ENCODE results near the gene GARIN1A.
"Not testable (repeated sequence)": the region's sequence is repeated elsewhere in the genome, so short reads cannot be mapped to it uniquely, and the experiment has no call there.

The GARIN1A gene

GRCh38 chr7:128679920-128680319 lies 7.8 kb downstream of the GARIN1A start:
- no peak overlapping the region for H3K4me3 ChIP-seq (ENCODE audit: low read depth, low read length)
- TF ChIP-seq CTCF (IDR thresholded peaks at IDR 0.05; ENCODE audit: control insufficient read depth, extremely low read depth, insufficient read depth) = no peak
- no peak for DNase-seq (ENCODE audit: low read depth)

- H3K4me3 ChIP-seq (ENCODE audit: low read depth, low read length) = no peak overlapping the region
- DNase-seq (ENCODE audit: low read depth) = no peak
- TF ChIP-seq CTCF (IDR thresholded peaks at IDR 0.05; ENCODE audit: control insufficient read depth, extremely low read depth, insufficient read depth) = no peak
These were observed 9.9 kb downstream of the GARIN1A start for GRCh38 chr7:128681794-128682537.

- DNase-seq (ENCODE audit: low read depth); H3K4me3 ChIP-seq (ENCODE audit: low read depth, low read length): not testable (repeated sequence)
These were observed 11.2 kb downstream of the GARIN1A start for GRCh38 chr7:128683270-128683669.

GRCh38 chr7:128683738-128684137 lies 11.6 kb downstream of the GARIN1A start:
- not testable (repeated sequence) for H3K4me3 ChIP-seq (ENCODE audit: low read depth, low read length); DNase-seq (ENCODE audit: low read depth)

- no peak overlapping the region for H3K4me3 ChIP-seq (ENCODE audit: low read depth, low read length)
- TF ChIP-seq CTCF (IDR thresholded peaks at IDR 0.05; ENCODE audit: control insufficient read depth, extremely low read depth, insufficient read depth) = no peak
- no peak for DNase-seq (ENCODE audit: low read depth)
These were observed 15.0 kb downstream of the GARIN1A start for GRCh38 chr7:128687131-128687530.

GRCh38 chr7:128688492-128688891 lies 16.4 kb downstream of the GARIN1A start:
- no peak for TF ChIP-seq CTCF (IDR thresholded peaks at IDR 0.05; ENCODE audit: control insufficient read depth, extremely low read depth, insufficient read depth)
- no peak overlapping the region for H3K4me3 ChIP-seq (ENCODE audit: low read depth, low read length)
- DNase-seq (ENCODE audit: low read depth) = no peak

- not testable (repeated sequence) for DNase-seq (ENCODE audit: low read depth); H3K4me3 ChIP-seq (ENCODE audit: low read depth, low read length)
These were observed 17.3 kb downstream of the GARIN1A start for GRCh38 chr7:128689161-128689935.

- DNase-seq (ENCODE audit: low read depth) = no peak
- H3K4me3 ChIP-seq (ENCODE audit: low read depth, low read length) = no peak overlapping the region
- no peak for TF ChIP-seq CTCF (IDR thresholded peaks at IDR 0.05; ENCODE audit: control insufficient read depth, extremely low read depth, insufficient read depth)
These were observed 19.1 kb downstream of the GARIN1A start for GRCh38 chr7:128691227-128691626.
